Upper lobe of right lung (tissue), 1 donor: ENCODE results near the gene MRPL53. TPM values are rescaled to one million over a fixed set of nuclear protein-coding genes. Genes with fewer than 3 reads are reported as not detected.
"Not testable (repeated sequence)": the region's sequence is repeated elsewhere in the genome, so short reads cannot be mapped to it uniquely, and the experiment has no call there.

Experiments used
- ATAC-seq: fragments of 200-7000 bp; cut with Tn5 transposase; one replicate; pipeline ENCODE4 v1.9.1; 2020; ENCODE audit warnings: mild to moderate bottlenecking, moderate library complexity
- DNase-seq: peaks from one replicate; pipeline ENCODE4 v3.0.0-alpha.2; 2020
- H3K27ac ChIP-seq: fragments of 200-600 bp; one replicate; pipeline ENCODE4 v1.8.0; 2022
- H3K27me3 ChIP-seq: fragments of 200-600 bp; one replicate; pipeline ENCODE4 v1.8.0; 2022; ENCODE audit warnings: mild to moderate bottlenecking
- H3K36me3 ChIP-seq: fragments of 200-600 bp; one replicate; pipeline ENCODE4 v1.8.0; 2022
- H3K4me1 ChIP-seq: fragments of 200-600 bp; one replicate; pipeline ENCODE4 v1.8.0; 2022
- H3K4me3 ChIP-seq: fragments of 200-600 bp; one replicate; pipeline ENCODE4 v1.8.0; 2022; ENCODE audit warnings: mild to moderate bottlenecking
- H3K9me3 ChIP-seq: fragments of 200-600 bp; one replicate; pipeline ENCODE4 v1.8.0; 2022
- CTCF ChIP-seq: fragments of 200-600 bp; IDR thresholded peaks from one replicate; pipeline ENCODE4 v1.8.0; 2022; ENCODE audit warnings: antibody characterized with exemption
- intact Hi-C: fragments of 100-400 bp; cut with DNase I; formaldehyde crosslinking; loops from one replicate; pipeline ENCODE4 v1.11.0; 2022
- total RNA-seq: library from RNA; stranded (reverse); fragmentation: NEBNext Ultra II Directional; extraction: Animal tissue kit (Norgen Biotek cat#: 25700); gene quantifications from one replicate; pipeline ENCODE4 v1.2.1, GENCODE V29; 2021
- donor health status: DM: no; HTN: yes; CAD: no; lungs with severe emphysema.

Gene MRPL53
- total RNA-seq, 1 donor from 2014 or later: 73.1 TPM

DNA sequence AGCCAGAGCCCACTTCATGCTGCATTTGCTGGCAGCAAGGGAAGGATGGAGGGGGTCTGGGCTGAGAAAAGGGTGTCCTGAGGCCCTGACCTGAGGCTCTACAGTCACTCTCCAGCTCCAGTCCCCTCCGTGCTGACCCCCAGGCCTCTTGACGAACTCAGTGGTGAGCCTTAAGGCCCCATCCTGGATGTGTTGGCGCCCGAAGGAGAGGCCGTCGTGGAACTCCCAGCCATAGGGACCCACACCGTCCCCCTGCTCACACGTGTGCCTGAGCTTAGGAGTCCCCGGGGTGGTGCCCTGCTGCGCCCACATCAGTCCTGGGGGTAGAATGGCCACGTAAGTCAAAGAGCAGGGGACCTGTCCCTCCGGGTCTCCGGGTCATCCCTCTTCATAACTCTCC, 8.1 kb downstream of the MRPL53 start:
- no peaks in the 10 kb centered on the region for H3K27me3 ChIP-seq
- DNase-seq (no peak), ATAC-seq (no peak)
- TF ChIP-seq CTCF: no peak
- peak overlapping the region; percentile 73 for H3K4me3 ChIP-seq
- peaks cover 22% of the 10 kb centered on the region for H3K36me3 ChIP-seq
- intact Hi-C loops: no loop called here
- peaks cover 16% of the 10 kb centered on the region for H3K4me1 ChIP-seq
- peak overlapping the region; percentile 93 for H3K27ac ChIP-seq
- H3K9me3 ChIP-seq: no peaks in the 10 kb centered on the region

DNA sequence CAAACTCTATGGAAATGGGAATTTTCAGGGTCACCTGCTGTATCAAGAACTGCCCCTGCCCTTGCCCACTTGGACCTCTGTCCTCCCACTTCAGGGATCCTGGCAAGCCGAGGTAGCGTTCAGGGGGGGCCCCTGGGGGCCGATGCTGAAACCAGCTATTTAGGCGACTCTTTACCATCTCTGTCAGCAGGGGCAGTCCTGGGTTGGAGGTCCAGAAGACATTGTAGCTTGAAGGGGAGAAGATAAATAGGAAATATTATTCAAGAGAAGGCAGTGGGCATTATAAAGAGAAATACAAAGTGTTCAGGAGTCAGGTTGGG, 9.7 kb downstream of the MRPL53 start:
- TF ChIP-seq CTCF: no peak
- ATAC-seq (no peak), DNase-seq (no peak)
- Histone ChIP-seq H3K4me3 (no peak overlapping the region), H3K27ac (no peak overlapping the region), H3K9me3 (no peaks in the 10 kb centered on the region), H3K4me1 (peaks cover 23% of the 10 kb centered on the region), H3K27me3 (no peaks in the 10 kb centered on the region), H3K36me3 (peaks cover 22% of the 10 kb centered on the region)
- intact Hi-C loops: no loop called here

GRCh38 chr2:74462054-74462785, 10.3 kb downstream of the MRPL53 start:
- Histone ChIP-seq H3K27ac (no peak overlapping the region), H3K4me3 (no peak overlapping the region), H3K27me3 (no peaks in the 10 kb centered on the region), H3K9me3 (no peaks in the 10 kb centered on the region), H3K4me1 (peaks cover 24% of the 10 kb centered on the region), H3K36me3 (peaks cover 22% of the 10 kb centered on the region)
- ATAC-seq: no peak
- no peak for DNase-seq
- intact Hi-C loops: no loop called here
- TF ChIP-seq CTCF: no peak

GRCh38 chr2:74461187-74462053, 11.1 kb downstream of the MRPL53 start:
- no peak overlapping the region for H3K4me3 ChIP-seq
- H3K27me3 ChIP-seq: no peaks in the 10 kb centered on the region
- intact Hi-C loops: no loop called here
- no peak overlapping the region for H3K27ac ChIP-seq
- peaks cover 22% of the 10 kb centered on the region for H3K36me3 ChIP-seq
- H3K4me1 ChIP-seq: peaks cover 32% of the 10 kb centered on the region
- H3K9me3 ChIP-seq: no peaks in the 10 kb centered on the region
- TF ChIP-seq CTCF: no peak
- no peak for DNase-seq
- ATAC-seq: no peak

DNA sequence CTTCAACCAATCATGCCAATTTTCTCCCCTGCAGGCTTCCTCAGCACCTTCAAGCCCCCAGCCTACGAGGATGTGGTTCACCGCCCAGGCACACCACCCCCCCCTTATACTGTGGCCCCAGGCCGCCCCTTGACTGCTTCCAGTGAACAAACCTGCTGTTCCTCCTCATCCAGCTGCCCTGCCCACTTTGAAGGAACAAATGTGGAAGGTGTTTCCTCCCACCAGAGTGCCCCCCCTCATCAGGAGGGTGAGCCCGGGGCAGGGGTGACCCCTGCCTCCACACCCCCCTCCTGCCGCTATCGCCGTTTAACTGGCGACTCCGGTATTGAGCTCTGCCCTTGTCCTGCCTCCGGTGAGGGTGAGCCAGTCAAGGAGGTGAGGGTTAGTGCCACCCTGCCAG, 12.3 kb downstream of the MRPL53 start:
- H3K27me3 ChIP-seq, H3K27ac ChIP-seq, H3K4me3 ChIP-seq, H3K9me3 ChIP-seq, DNase-seq, intact Hi-C loops, ATAC-seq: not testable (repeated sequence)
- Histone ChIP-seq H3K4me1 (peaks cover 38% of the 10 kb centered on the region), H3K36me3 (peaks cover 22% of the 10 kb centered on the region)

GRCh38 chr2:74459503-74460118, 12.9 kb downstream of the MRPL53 start:
- H3K27ac ChIP-seq, intact Hi-C loops: not testable (repeated sequence)

More at GRCh38 chr2:74459503-74460118, 12.9 kb downstream of the MRPL53 start:
- not testable (repeated sequence) for H3K9me3 ChIP-seq, H3K27me3 ChIP-seq, ATAC-seq, DNase-seq
- Histone ChIP-seq H3K36me3 (peaks cover 22% of the 10 kb centered on the region), H3K4me3 (peak overlapping the region; percentile 90), H3K4me1 (peaks cover 39% of the 10 kb centered on the region)
